Fibroblast of lung (primary cell): ENCODE measurements around the gene VWF. TPM values are rescaled to one million over a fixed set of nuclear protein-coding genes. Genes with fewer than 3 reads are reported as not detected.

Source experiments
- DNase-seq, 2 donors: peaks; one replicate each; pipeline versions ENCODE4 v3.0.0 to v3.0.0-alpha.2; 2010; ENCODE audit warnings: low read depth in 2 of 2
- H2AFZ ChIP-seq: 2 replicates; pipeline ENCODE4 v1.5.1; 2012; ENCODE audit warnings: low read length, control low read depth, inconsistent platforms
- H3K27ac ChIP-seq: 2 replicates; pipeline ENCODE4 v1.5.1; 2011; ENCODE audit warnings: low read length, control low read depth; ENCODE audit not compliant: insufficient read depth
- H3K27me3 ChIP-seq: 2 replicates; pipeline ENCODE4 v1.5.1; 2011; ENCODE audit warnings: mild to moderate bottlenecking, low read length; ENCODE audit not compliant: control insufficient read depth, insufficient read depth
- H3K36me3 ChIP-seq: 2 replicates; pipeline ENCODE4 v1.5.1; 2011; ENCODE audit warnings: low read length; ENCODE audit not compliant: control insufficient read depth, insufficient read depth
- H3K4me1 ChIP-seq: 2 replicates; pipeline ENCODE4 v1.5.1; 2011; ENCODE audit warnings: low read length; ENCODE audit not compliant: control insufficient read depth, insufficient read depth; ENCODE audit errors: extremely low read depth
- H3K4me2 ChIP-seq: 2 replicates; pipeline ENCODE4 v1.5.1; 2011; ENCODE audit warnings: low read length, control low read depth; ENCODE audit not compliant: insufficient read depth; ENCODE audit errors: extremely low read depth
- H3K4me3 ChIP-seq, 4 experiments: fragments of 200-600 bp in 1 of 4; sonication (generic) in 1 of 4; replicated peaks in 1 of 4; 2 replicates each; pipeline ENCODE4 v1.5.1; 2011 to 2016; ENCODE audit warnings: low read length in 4 of 4, low read depth in 3 of 4, mild to moderate bottlenecking in 3 of 4, control low read depth in 2 of 4, inconsistent platforms in 1 of 4, mixed read lengths in 1 of 4; ENCODE audit not compliant: insufficient read depth in 1 of 4; ENCODE audit errors: control extremely low read depth in 1 of 4
- H3K79me2 ChIP-seq: 2 replicates; pipeline ENCODE4 v1.5.1; 2012; ENCODE audit warnings: mild to moderate bottlenecking, low read length, inconsistent platforms; ENCODE audit not compliant: control insufficient read depth, insufficient read depth
- H3K9ac ChIP-seq: 2 replicates; pipeline ENCODE4 v1.5.1; 2011; ENCODE audit warnings: mild to moderate bottlenecking, low read length, control low read depth; ENCODE audit not compliant: insufficient read depth
- H3K9me3 ChIP-seq: 2 replicates; pipeline ENCODE4 v1.5.1; 2012; ENCODE audit warnings: low read depth, low read length; ENCODE audit not compliant: control insufficient read depth, insufficient read depth
- H4K20me1 ChIP-seq: 2 replicates; pipeline ENCODE4 v1.5.1; 2011; ENCODE audit warnings: low read length; ENCODE audit not compliant: control insufficient read depth, insufficient read depth; ENCODE audit errors: extremely low read depth
- EZH2 ChIP-seq: IDR thresholded peaks from 2 replicates; pipeline ENCODE4 v1.5.1; 2012; ENCODE audit warnings: low read length, control low read depth, mild to moderate bottlenecking; ENCODE audit errors: missing control alignments
- polyA plus RNA-seq, 2 donors: library from polyadenylated mRNA; depleted of rRNA in 1 of 2; stranded (reverse) in 1 of 2; unstranded in 1 of 2; fragments of >200 nt; gene quantifications; 2 replicates each; pipeline ENCODE4 v1.2.1, GENCODE V29; 2011 to 2012; ENCODE audit warnings: missing spikeins in 1 of 2
- total RNA-seq: library from RNA; depleted of rRNA; stranded (reverse); fragments of >200 nt; gene quantifications from 2 replicates; pipeline ENCODE4 v1.2.1, GENCODE V29; 2014
- TF ChIP-seq, protein P1 (sequence below), 2 donors: IDR thresholded peaks in 1 of 2; conservative IDR thresholded peaks in 1 of 2; 1 replicate in 1 of 2; 2 replicates in 1 of 2; pipeline ENCODE4 v1.5.1; 2011 to 2012; ENCODE audit warnings: low read length in 2 of 2, control low read depth in 1 of 2, inconsistent platforms in 1 of 2, low read depth in 1 of 2, mild to moderate bottlenecking in 1 of 2

Gene VWF
- total and polyA plus RNA-seq, 2 donors (not counting 1 experiment from before 2014, with no cell fraction given) = 0.15 to 1.7 TPM

DNA sequence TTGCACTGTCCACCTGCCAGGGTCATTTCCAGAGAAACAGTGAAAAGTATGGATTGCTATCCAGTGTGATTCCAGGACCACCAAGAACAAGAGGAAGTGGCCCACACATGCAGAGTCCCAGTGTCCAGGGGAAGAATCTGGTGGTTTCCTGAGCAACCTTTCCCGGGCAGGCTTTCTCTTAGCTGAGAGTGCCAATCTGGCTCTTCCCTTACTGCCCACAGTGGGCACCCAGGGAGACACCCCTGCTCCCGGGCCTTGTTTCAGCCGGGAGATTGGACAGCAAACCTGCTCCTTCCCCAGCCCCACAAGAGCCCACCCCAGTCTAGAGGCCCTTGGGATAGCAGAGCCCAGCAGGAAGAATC lies 62.1 kb downstream of the VWF start:
- Histone ChIP-seq H3K79me2 (no peaks in the 10 kb centered on the region), H3K4me2 (no peak overlapping the region), H3K36me3 (no peaks in the 10 kb centered on the region), H4K20me1 (no peaks in the 10 kb centered on the region), H3K27me3 (no peaks in the 10 kb centered on the region), H3K4me3 (no peak overlapping the region), H3K4me1 (peaks cover 9% of the 10 kb centered on the region), H2AFZ (no peak overlapping the region), H3K27ac (no peak overlapping the region), H3K9me3 (no peaks in the 10 kb centered on the region), H3K9ac (no peak overlapping the region)
- DNase-seq = no peak
- TF ChIP-seq, protein P1, sequence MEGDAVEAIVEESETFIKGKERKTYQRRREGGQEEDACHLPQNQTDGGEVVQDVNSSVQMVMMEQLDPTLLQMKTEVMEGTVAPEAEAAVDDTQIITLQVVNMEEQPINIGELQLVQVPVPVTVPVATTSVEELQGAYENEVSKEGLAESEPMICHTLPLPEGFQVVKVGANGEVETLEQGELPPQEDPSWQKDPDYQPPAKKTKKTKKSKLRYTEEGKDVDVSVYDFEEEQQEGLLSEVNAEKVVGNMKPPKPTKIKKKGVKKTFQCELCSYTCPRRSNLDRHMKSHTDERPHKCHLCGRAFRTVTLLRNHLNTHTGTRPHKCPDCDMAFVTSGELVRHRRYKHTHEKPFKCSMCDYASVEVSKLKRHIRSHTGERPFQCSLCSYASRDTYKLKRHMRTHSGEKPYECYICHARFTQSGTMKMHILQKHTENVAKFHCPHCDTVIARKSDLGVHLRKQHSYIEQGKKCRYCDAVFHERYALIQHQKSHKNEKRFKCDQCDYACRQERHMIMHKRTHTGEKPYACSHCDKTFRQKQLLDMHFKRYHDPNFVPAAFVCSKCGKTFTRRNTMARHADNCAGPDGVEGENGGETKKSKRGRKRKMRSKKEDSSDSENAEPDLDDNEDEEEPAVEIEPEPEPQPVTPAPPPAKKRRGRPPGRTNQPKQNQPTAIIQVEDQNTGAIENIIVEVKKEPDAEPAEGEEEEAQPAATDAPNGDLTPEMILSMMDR (conservative IDR thresholded peaks at IDR 0.05 in 1 of 2, IDR thresholded peaks at IDR 0.05 in 1 of 2; ENCODE audit: low read depth in 1 of 2, low read length in 2 of 2) = no peak
- no peak for TF ChIP-seq EZH2

DNA sequence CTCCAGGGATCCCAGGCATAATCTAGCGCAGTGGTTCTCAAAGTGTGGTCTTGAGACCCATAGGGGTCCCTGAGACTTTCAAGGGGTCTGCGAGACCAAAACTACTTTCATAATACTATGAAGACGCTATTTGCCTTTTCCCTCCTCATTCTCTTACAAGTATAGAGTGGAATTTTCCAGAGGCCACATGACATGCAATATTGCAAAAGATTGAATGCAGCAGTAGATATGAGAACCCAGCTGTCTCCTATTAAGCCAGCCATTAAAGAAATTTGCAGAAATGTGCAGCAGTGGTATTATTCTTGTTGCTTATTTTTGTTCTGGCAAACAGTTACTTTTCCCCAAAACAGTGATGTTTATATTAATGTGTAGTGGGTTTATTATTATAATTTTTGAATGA lies 62.8 kb downstream of the VWF start:
- Histone ChIP-seq H3K4me3 (no peak overlapping the region), H3K4me2 (no peak overlapping the region), H3K79me2 (no peaks in the 10 kb centered on the region), H3K27me3 (no peaks in the 10 kb centered on the region), H2AFZ (no peak overlapping the region), H4K20me1 (no peaks in the 10 kb centered on the region), H3K4me1 (peaks cover 9% of the 10 kb centered on the region), H3K36me3 (no peaks in the 10 kb centered on the region), H3K9ac (no peak overlapping the region), H3K27ac (no peak overlapping the region), H3K9me3 (no peaks in the 10 kb centered on the region)
- TF ChIP-seq EZH2 = no peak
- TF ChIP-seq, protein P1 (conservative IDR thresholded peaks at IDR 0.05 in 1 of 2, IDR thresholded peaks at IDR 0.05 in 1 of 2; ENCODE audit: low read depth in 1 of 2, low read length in 2 of 2) = no peak
- peak in 1 of 2 donors; percentile 76 for DNase-seq

DNA sequence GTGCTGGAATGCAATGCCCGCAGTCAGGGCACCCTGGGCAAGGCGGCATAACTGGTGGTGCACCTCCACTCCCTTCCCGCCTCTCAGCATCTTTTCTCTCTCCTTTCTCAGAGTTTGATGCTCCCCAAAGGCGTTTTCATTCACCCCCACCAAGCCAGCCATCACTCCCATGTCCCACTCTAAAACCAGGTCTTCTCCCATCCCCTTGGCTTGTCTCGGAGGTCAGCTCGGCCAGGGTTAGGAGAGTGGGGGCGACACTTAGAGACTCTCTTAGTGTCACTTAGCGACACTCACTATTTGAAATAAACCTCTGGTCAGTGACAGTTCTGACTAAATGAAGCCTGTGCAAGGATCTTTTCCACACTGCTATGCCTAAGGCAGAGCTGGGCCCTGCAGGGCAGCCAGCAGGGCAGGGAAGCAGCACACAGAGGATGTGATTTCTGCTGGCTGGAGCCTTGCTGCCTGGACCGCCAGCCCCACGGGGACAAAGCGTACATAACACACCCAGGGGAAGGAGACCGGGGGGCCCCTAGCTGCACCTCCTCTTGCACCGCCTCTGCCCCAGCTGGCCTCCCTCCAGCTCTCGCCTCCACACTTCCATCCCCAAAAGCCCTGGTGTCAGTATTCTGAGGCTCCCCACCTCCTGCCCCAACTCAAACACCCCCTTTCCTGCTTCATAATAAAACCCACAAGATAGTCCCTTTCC lies 64.5 kb downstream of the VWF start:
- peaks cover 7% of the 10 kb centered on the region for H3K4me1 ChIP-seq
- DNase-seq = no peak

More for the DNA sequence above, 64.5 kb downstream of the VWF start:
- Histone ChIP-seq H4K20me1 (no peaks in the 10 kb centered on the region), H3K36me3 (no peaks in the 10 kb centered on the region), H3K79me2 (no peaks in the 10 kb centered on the region), H3K9me3 (no peaks in the 10 kb centered on the region), H3K4me2 (no peak overlapping the region), H3K9ac (no peak overlapping the region), H3K27ac (no peak overlapping the region), H3K4me3 (no peak overlapping the region), H3K27me3 (no peaks in the 10 kb centered on the region), H2AFZ (no peak overlapping the region)
- TF ChIP-seq, protein P1 (conservative IDR thresholded peaks at IDR 0.05 in 1 of 2, IDR thresholded peaks at IDR 0.05 in 1 of 2; ENCODE audit: low read depth in 1 of 2, low read length in 2 of 2) = no peak
- TF ChIP-seq EZH2 = no peak
